ENCODE results near the gene GAN. TPM values are rescaled to one million over a fixed set of nuclear protein-coding genes. Genes with fewer than 3 reads are reported as not detected.

GAN gene
- total and polyA plus RNA-seq, 10 of the 15 experiments (the other 5 are each of a cell fraction or from before 2014, with no cell fraction given) = 0.42 to 8.4 (median 2.5) TPM

GRCh38 chr16:81403208-81403600 is 88.4 kb downstream of the GAN start (continued):
- no peak for TF ChIP-seq LARP7 (IDR thresholded peaks at IDR 0.05)
- TF ChIP-seq POLR2A (IDR thresholded peaks at IDR 0.05; ENCODE audit: low read depth, low read length) = no peak

GRCh38 chr16:81403601-81404391 is 89.0 kb downstream of the GAN start:
- FAIRE-seq (no peak), DNase-seq (ENCODE audit: low read depth, low spot score) (peak; percentile 28), ATAC-seq (peak; percentile 100)
- no peaks in the 10 kb centered on the region for H3K4me1 ChIP-seq (ENCODE audit: control insufficient read depth, insufficient read depth, low read length)
- no peaks in the 10 kb centered on the region for H4K20me1 ChIP-seq (ENCODE audit: control insufficient read depth, insufficient read depth)
- H3K27me3 ChIP-seq (replicated peaks in 1 of 2; ENCODE audit: control insufficient read depth in 2 of 2, insufficient read depth in 2 of 2, low read length in 1 of 2) = no peaks in the 10 kb centered on the region; a peak in 1 of 4 replicates
- ChIA-PET RAD21 (ENCODE audit: unreplicated experiment) (interaction anchor here (0.8 to 2.8 kb wide), 13 partner anchors 13 to 349 kb away, joined by 3 to 16 read pairs (median 4); no protein-coding TSS in a partner anchor), SMC1A (ENCODE audit: uncharacterized antibody, unreplicated experiment) (interaction anchor here (0.7 to 2.5 kb wide), 15 partner anchors 20 to 335 kb away, joined by 3 to 10 read pairs (median 4); no protein-coding TSS in a partner anchor), POLR2A (interaction anchor here (0.6 to 1.4 kb wide), 2 partner anchors 142 to 326 kb away, joined by 3 to 6 read pairs; no protein-coding TSS in a partner anchor), CTCF (interaction anchor here (0.6 to 3.2 kb wide), 20 partner anchors 11 to 470 kb away, joined by 3 to 28 read pairs (median 4); no protein-coding TSS in a partner anchor)
- H3K4me3 ChIP-seq = no peak overlapping the region
- peak overlapping the region; percentile 80 for H2AFZ ChIP-seq (ENCODE audit: control insufficient read depth, low read depth, low read length)
- no peaks in the 10 kb centered on the region for H3K9me3 ChIP-seq (replicated peaks; ENCODE audit: control insufficient read depth, insufficient read depth, low read length)
- in situ Hi-C loops (cut with MboI) (loop anchor here (10.0 kb wide), 1 partner anchor 321 kb away; no protein-coding TSS in a partner anchor), intact Hi-C loops (cut with micrococcal nuclease; ENCODE audit: unreplicated experiment) (loop anchor here (1.0 to 5.0 kb wide), 6 partner anchors 36 to 335 kb away; no protein-coding TSS in a partner anchor)
- BruUV-seq (replicated peaks) = no TSS peak
- 21% methylated on average over 31 of the region's 37 CpGs for WGBS (ENCODE audit: insufficient coverage, insufficient replicate concordance, low lambda C conversion rate, missing lambda C conversion rate)
- H3K4me2 ChIP-seq (ENCODE audit: control insufficient read depth, insufficient read depth) = peak overlapping the region; percentile 97
- no peak overlapping the region for H3K9ac ChIP-seq (ENCODE audit: control insufficient read depth, insufficient read depth, low read length)
- no peaks in the 10 kb centered on the region for H3K79me2 ChIP-seq (ENCODE audit: control insufficient read depth, insufficient read depth, low read length)
- H3K27ac ChIP-seq (ENCODE audit: control insufficient read depth, insufficient read depth) = no peak overlapping the region
- H3K36me3 ChIP-seq (ENCODE audit: control insufficient read depth in 2 of 2, insufficient read depth in 2 of 2, low read length in 1 of 2) = no peaks in the 10 kb centered on the region
- 0 out of 2 replicates have a peak, but pooled peaks have one; percentile 31 for TF ChIP-seq IRF4 (IDR thresholded peaks at IDR 0.05; ENCODE audit: low read depth, low read length)
- no peak for TF ChIP-seq MEF2B (IDR thresholded peaks at IDR 0.05; ENCODE audit: partially characterized antibody, poor library complexity, severe bottlenecking)
- TF ChIP-seq STAT1 (conservative IDR thresholded peaks at IDR 0.05) = 0 out of 2 replicates have a peak, but pooled peaks have one; percentile 50
- no peak for TF ChIP-seq MAX (IDR thresholded peaks at IDR 0.05; ENCODE audit: low read depth, low read length)
- no peak for TF ChIP-seq NR2C1 (IDR thresholded peaks at IDR 0.05)
- TF ChIP-seq YY1 (IDR thresholded peaks at IDR 0.05; ENCODE audit: low read depth, low read length) = peak; percentile 80
- TF ChIP-seq CTCF (IDR thresholded peaks at IDR 0.05 in 2 of 3, conservative IDR thresholded peaks at IDR 0.05 in 1 of 3; ENCODE audit: control insufficient read depth in 2 of 3, extremely low read depth in 1 of 3, insufficient read depth in 1 of 3, low read depth in 3 of 3, low read length in 3 of 3) = peak; percentile 87 to 96 (median 88)
- no peak for TF ChIP-seq IRF3 (IDR thresholded peaks at IDR 0.05)
- TF ChIP-seq MEF2A (IDR thresholded peaks at IDR 0.05; ENCODE audit: insufficient read depth, low read depth, low read length) = 0 out of 2 replicates have a peak, but pooled peaks have one; percentile 36
- TF ChIP-seq HDAC6 (IDR thresholded peaks at IDR 0.05; ENCODE audit: unreplicated experiment) = no peak
- no peak for TF ChIP-seq ZBTB40 (IDR thresholded peaks at IDR 0.05; ENCODE audit: borderline replicate concordance)
